ENCODE data around the gene PRIMPOL. TPM values are rescaled to one million over a fixed set of nuclear protein-coding genes. Genes with fewer than 3 reads are reported as not detected.

Gene PRIMPOL
- total and polyA plus RNA-seq, 2 of the 4 experiments (the other 2 are of a cell fraction) = 5.6 to 8.8 TPM

DNA sequence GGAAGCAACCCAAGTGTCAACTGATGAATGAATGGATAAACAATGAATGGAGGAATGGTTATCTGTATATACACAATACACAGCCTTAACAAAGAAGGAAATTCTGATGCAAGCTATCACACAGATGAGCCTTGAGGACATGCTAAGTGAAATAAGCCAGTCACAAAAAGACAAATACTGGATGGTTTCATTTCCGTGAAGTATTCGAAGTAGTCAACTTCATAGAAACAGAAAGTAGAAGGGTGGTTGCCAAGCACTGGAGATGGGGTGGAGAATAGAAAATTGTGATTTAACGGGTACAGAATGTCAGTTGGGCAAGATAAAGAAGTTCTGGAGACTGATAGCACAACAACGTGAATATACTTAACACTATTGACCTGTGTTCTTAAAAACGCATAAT lies 56.2 kb downstream of the PRIMPOL start:
- BruUV-seq (replicated peaks) = no TSS peak
- Histone ChIP-seq H3K4me1 (ENCODE audit: control insufficient read depth, insufficient read depth, low read length) (no peaks in the 10 kb centered on the region), H3K18ac (ENCODE audit: low read depth, low read length) (no peak overlapping the region), H3K9me1 (ENCODE audit: insufficient read depth, low read length) (no peaks in the 10 kb centered on the region), H2BK15ac (ENCODE audit: low read depth, low read length) (no peak overlapping the region), H2AK9ac (replicated peaks; ENCODE audit: low read depth, low read length, poor library complexity) (no peak overlapping the region), H3K79me1 (ENCODE audit: low read depth in 1 of 2, low read length in 2 of 2) (peaks cover 4 to 10% of the 10 kb centered on the region in 2 experiments; a peak in 2 of 4 replicates), H3K36me3 (ENCODE audit: control insufficient read depth, insufficient read depth, low read length) (no peaks in the 10 kb centered on the region; the same call in 1 of the 2 replicates), H2AK5ac (ENCODE audit: low read depth, low read length) (no peak overlapping the region), H4K20me1 (ENCODE audit: insufficient read depth, low read length) (no peaks in the 10 kb centered on the region), H3K9ac (ENCODE audit: low read depth, low read length) (no peak overlapping the region), H4K5ac (ENCODE audit: low read depth, low read length) (no peak overlapping the region), H3K27ac (ENCODE audit: insufficient read depth, low read length) (no peak overlapping the region), H2AFZ (replicated peaks; ENCODE audit: low read length, poor library complexity) (no peak overlapping the region), H3K4me2 (ENCODE audit: low read depth, low read length) (no peak overlapping the region), H4K8ac (ENCODE audit: low read depth in 2 of 2, low read length in 2 of 2) (no peak overlapping the region), H4K91ac (ENCODE audit: insufficient read depth, low read depth, low read length) (no peak overlapping the region), H2BK5ac (ENCODE audit: low read depth, low read length, poor library complexity, severe bottlenecking) (no peak overlapping the region), H3K23ac (ENCODE audit: low read depth, low read length) (no peak overlapping the region), H2BK20ac (ENCODE audit: low read depth, low read length) (no peak overlapping the region), H3K4me3 (ENCODE audit: insufficient read depth, low read depth, low read length) (no peak overlapping the region), H3K9me3 (ENCODE audit: control insufficient read depth, insufficient read depth, low read length) (no peaks in the 10 kb centered on the region), H3K4ac (ENCODE audit: low read depth, low read length) (no peak overlapping the region), H3K14ac (replicated peaks; ENCODE audit: low read depth, low read length) (no peak overlapping the region), H3K56ac (ENCODE audit: extremely low read depth, insufficient read depth, low read length) (no peak overlapping the region), H2BK120ac (ENCODE audit: low read depth, low read length) (no peak overlapping the region), H3K27me3 (ENCODE audit: control insufficient read depth, insufficient read depth, low read length) (no peaks in the 10 kb centered on the region)
- CTCF ChIA-PET = no interaction called here
- WGBS, 2 experiments (ENCODE audit: extremely low coverage in 2 of 2, insufficient read length in 1 of 2) = no CpG with 5 or more reads among the region's 5 CpGs
- no peak for ATAC-seq (ENCODE audit: low read depth)
- in situ Hi-C loops (cut with MboI; ENCODE audit: low sequenced_read_pairs) (no loop called here), intact Hi-C loops (cut with micrococcal nuclease) (no loop called here), dilution Hi-C loops (cut with HindIII; ENCODE audit: low sequenced_read_pairs, unreplicated experiment) (no loop called here)
- DNase-seq = no peak
- TF ChIP-seq BHLHE40 (IDR thresholded peaks at IDR 0.05; ENCODE audit: low read depth, low read length) (no peak), ELK1 (IDR thresholded peaks at IDR 0.05; ENCODE audit: borderline replicate concordance, low read depth, low read length) (no peak), RAD21 (IDR thresholded peaks at IDR 0.05; ENCODE audit: low read length) (no peak), CHD1 (IDR thresholded peaks at IDR 0.05; ENCODE audit: low read depth, low read length) (no peak), SMC3 (IDR thresholded peaks at IDR 0.05; ENCODE audit: low read depth, low read length) (no peak), MAFK (IDR thresholded peaks at IDR 0.05; ENCODE audit: low read depth, low read length) (no peak), NFE2L2 (IDR thresholded peaks at IDR 0.05; ENCODE audit: low read depth, low read length) (no peak), CEBPB (IDR thresholded peaks at IDR 0.05; ENCODE audit: low read depth, low read length) (no peak), POLR2A (IDR thresholded peaks at IDR 0.05; ENCODE audit: low read depth, low read length) (no peak)
- TF ChIP-seq, protein P1, sequence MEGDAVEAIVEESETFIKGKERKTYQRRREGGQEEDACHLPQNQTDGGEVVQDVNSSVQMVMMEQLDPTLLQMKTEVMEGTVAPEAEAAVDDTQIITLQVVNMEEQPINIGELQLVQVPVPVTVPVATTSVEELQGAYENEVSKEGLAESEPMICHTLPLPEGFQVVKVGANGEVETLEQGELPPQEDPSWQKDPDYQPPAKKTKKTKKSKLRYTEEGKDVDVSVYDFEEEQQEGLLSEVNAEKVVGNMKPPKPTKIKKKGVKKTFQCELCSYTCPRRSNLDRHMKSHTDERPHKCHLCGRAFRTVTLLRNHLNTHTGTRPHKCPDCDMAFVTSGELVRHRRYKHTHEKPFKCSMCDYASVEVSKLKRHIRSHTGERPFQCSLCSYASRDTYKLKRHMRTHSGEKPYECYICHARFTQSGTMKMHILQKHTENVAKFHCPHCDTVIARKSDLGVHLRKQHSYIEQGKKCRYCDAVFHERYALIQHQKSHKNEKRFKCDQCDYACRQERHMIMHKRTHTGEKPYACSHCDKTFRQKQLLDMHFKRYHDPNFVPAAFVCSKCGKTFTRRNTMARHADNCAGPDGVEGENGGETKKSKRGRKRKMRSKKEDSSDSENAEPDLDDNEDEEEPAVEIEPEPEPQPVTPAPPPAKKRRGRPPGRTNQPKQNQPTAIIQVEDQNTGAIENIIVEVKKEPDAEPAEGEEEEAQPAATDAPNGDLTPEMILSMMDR (conservative IDR thresholded peaks at IDR 0.05; ENCODE audit: low read depth, low read length) = no peak
- POLR2A ChIA-PET (ENCODE audit: unreplicated experiment) = no interaction called here

Measured in IMR-90 (cell line).